Spleen (tissue), 11 donors: ENCODE results near the gene ZGPAT. TPM values are rescaled to one million over a fixed set of nuclear protein-coding genes. Genes with fewer than 3 reads are reported as not detected.

Source experiments
- DNase-seq: peaks from one replicate; pipeline ENCODE4 v3.0.0-alpha.2; 2020
- H3K27ac ChIP-seq, 8 donors: fragments of 200-600 bp; sonication (generic) in 7 of 8; 1 replicate in 4 of 8; 2 replicates in 4 of 8; pipeline versions ENCODE4 v1.5.0 to v1.8.0; 2016 to 2021; ENCODE audit warnings: inconsistent platforms in 4 of 8, mild to moderate bottlenecking in 4 of 8, moderate library complexity in 1 of 8
- H3K27me3 ChIP-seq, 7 donors: fragments of 200-600 bp; sonication (generic) in 6 of 7; replicated peaks in 1 of 7; 1 replicate in 4 of 7; 2 replicates in 3 of 7; pipeline versions ENCODE4 v1.5.0 to v1.8.0; 2016 to 2021; ENCODE audit warnings: inconsistent platforms in 3 of 7, mild to moderate bottlenecking in 1 of 7
- H3K36me3 ChIP-seq, 6 donors: fragments of 200-600 bp; sonication (generic) in 5 of 6; 1 replicate in 4 of 6; 2 replicates in 2 of 6; pipeline versions ENCODE4 v1.5.0 to v1.8.0; 2016 to 2021; ENCODE audit warnings: inconsistent platforms in 2 of 6
- H3K4me1 ChIP-seq, 6 donors: fragments of 200-600 bp; sonication (generic) in 5 of 6; 1 replicate in 3 of 6; 2 replicates in 3 of 6; pipeline versions ENCODE4 v1.5.0 to v1.8.0; 2016 to 2021; ENCODE audit warnings: inconsistent platforms in 3 of 6
- H3K4me3 ChIP-seq, 8 donors: fragments of 200-600 bp; sonication (generic) in 7 of 8; 1 replicate in 4 of 8; 2 replicates in 4 of 8; pipeline versions ENCODE4 v1.5.0 to v1.8.0; 2016 to 2021; ENCODE audit warnings: inconsistent platforms in 4 of 8, mild to moderate bottlenecking in 4 of 8, moderate library complexity in 2 of 8
- H3K9me3 ChIP-seq, 8 donors: fragments of 200-600 bp; sonication (generic) in 7 of 8; 1 replicate in 4 of 8; 2 replicates in 4 of 8; pipeline versions ENCODE4 v1.5.0 to v1.8.0; 2016 to 2021; ENCODE audit warnings: inconsistent platforms in 4 of 8
- CTCF ChIP-seq, 11 experiments: fragments of 200-600 bp in 7 of 11; fragments of 450-650 bp in 4 of 11; sonication (generic) in 4 of 11; IDR thresholded peaks in 8 of 11; conservative IDR thresholded peaks in 3 of 11; 1 replicate in 7 of 11; 2 replicates in 4 of 11; pipeline versions ENCODE4 v1.4.0 to v1.8.0; 2016 to 2021; ENCODE audit warnings: antibody characterized with exemption in 11 of 11, inconsistent platforms in 4 of 11, mild to moderate bottlenecking in 1 of 11
- POLR2A ChIP-seq, 3 donors: fragments of 450-650 bp; IDR thresholded peaks; one replicate each; pipeline ENCODE4 v1.5.1; 2017; ENCODE audit warnings: antibody characterized with exemption in 3 of 3, mild to moderate bottlenecking in 1 of 3
- POLR2AphosphoS5 ChIP-seq, 3 donors: sonication (generic); formaldehyde crosslinking; IDR thresholded peaks; one replicate each; pipeline ENCODE4 v1.5.1; 2017; ENCODE audit warnings: antibody characterized with exemption in 3 of 3
- WGBS, 5 donors: extraction: QIAGEN DNeasy Blood & Tissue Kit in 3 of 5; methylation state at CpG; one replicate each; pipeline versions ENCODE4 v1.1.5 to v1.1.7; 2013 to 2018; 5-methylcytosine and 5-hydroxymethylcytosine counted together
- intact Hi-C: fragments of 100-400 bp; cut with DNase I; formaldehyde crosslinking; loops from one replicate; pipeline ENCODE4 v1.15.0; 2023; ENCODE audit warnings: low total_unique reads
- polyA plus RNA-seq, 3 donors: library from polyadenylated mRNA; stranded (reverse); fragments of 200-250 nt; gene quantifications; one replicate each; pipeline ENCODE4 v1.2.1, GENCODE V29; 2013
- total RNA-seq, 7 donors: library from RNA; depleted of rRNA in 3 of 7; stranded (reverse); fragments of >200 nt in 3 of 7; fragmentation: NEBNext Ultra II Directional in 4 of 7; extraction: Animal tissue kit (Norgen Biotek cat#: 25700) in 4 of 7; gene quantifications; one replicate each; pipeline versions ENCODE4 v1.1.0 to v1.2.1, GENCODE V29; 2016 to 2021
- donor health status: healthy with polysubstance abuse.
- donor health status: DM: no; HTN: no; CAD: no; lungs with moderate emphysema.
- donor health status: DM: no; HTN: no; CAD: no.
- donor health status: Bipolar disorder and iron deficiency.
- donor health status: healthy.
- donor health status: DM: no; HTN: no; CAD: no.
- donor health status: DM: yes; HTN: yes; CAD: no.

ZGPAT gene
- total and polyA plus RNA-seq, 10 donors, result 23.6 to 72.8 (median 38.2) TPM

GRCh38 chr20:63697357-63697867 lies 10.4 kb upstream of the ZGPAT start:
- Histone ChIP-seq H3K9me3 (no peaks in the 10 kb centered on the region), H3K4me1 (peaks cover 31 to 78% (median 57%) of the 10 kb centered on the region in 6 donors), H3K27me3 (peaks cover 0 to 7% (median 0%) of the 10 kb centered on the region in 7 donors), H3K36me3 (peaks cover 0 to 75% (median 19%) of the 10 kb centered on the region in 6 donors), H3K27ac (peak overlapping the region in 5 of 8 donors; percentile 70 to 77 (median 72)), H3K4me3 (peak overlapping the region in 7 of 8 donors; percentile 27 to 63 (median 42))
- peak; percentile 77 for DNase-seq
- peak in 1 of 3 donors; percentile 8 for TF ChIP-seq POLR2AphosphoS5 (IDR thresholded peaks at IDR 0.05)
- TF ChIP-seq POLR2A (IDR thresholded peaks at IDR 0.05), result no peak
- WGBS, 5 donors, result 55 to 68% (median 58%) methylated on average over 6 to 7 of the region's 7 CpGs
- intact Hi-C loops, result no loop called here

GRCh38 chr20:63697868-63698545 lies 9.8 kb upstream of the ZGPAT start:
- 64 to 80% (median 73%) methylated on average over 21 to 40 of the region's 40 CpGs for WGBS, 5 donors
- TF ChIP-seq CTCF (IDR thresholded peaks at IDR 0.05 in 8 of 11, conservative IDR thresholded peaks at IDR 0.05 in 3 of 11) (no peak), POLR2A (IDR thresholded peaks at IDR 0.05) (no peak), POLR2AphosphoS5 (IDR thresholded peaks at IDR 0.05) (peak in 2 of 3 donors; percentile 47 to 64)
- Histone ChIP-seq H3K4me1 (peaks cover 30 to 72% (median 56%) of the 10 kb centered on the region in 6 donors), H3K9me3 (no peaks in the 10 kb centered on the region), H3K4me3 (peak overlapping the region in 7 of 8 donors; percentile 27 to 63 (median 42)), H3K36me3 (peaks cover 0 to 79% (median 19%) of the 10 kb centered on the region in 6 donors), H3K27me3 (peaks cover 0 to 7% (median 0%) of the 10 kb centered on the region in 7 donors), H3K27ac (peak overlapping the region in 7 of 8 donors; percentile 40 to 77 (median 71))
- intact Hi-C loops, result no loop called here
- peak; percentile 73 for DNase-seq

- DNase-seq, result peak; percentile 76
- H3K4me3 ChIP-seq, result peak overlapping the region in 6 of 8 donors; percentile 27 to 63 (median 40)
- peak overlapping the region; percentile 29 to 77 (median 70) for H3K27ac ChIP-seq
- H3K36me3 ChIP-seq, result peaks cover 0 to 83% (median 19%) of the 10 kb centered on the region in 6 donors
- H3K9me3 ChIP-seq, result no peaks in the 10 kb centered on the region
- peaks cover 0 to 7% (median 0%) of the 10 kb centered on the region in 7 donors for H3K27me3 ChIP-seq
- 43 to 68% (median 52%) methylated on average over 12 to 19 of the region's 19 CpGs for WGBS, 5 donors
- intact Hi-C loops, result no loop called here
- peaks cover 30 to 80% (median 58%) of the 10 kb centered on the region in 6 donors for H3K4me1 ChIP-seq
- peak in 2 of 3 donors; percentile 20 to 77 for TF ChIP-seq POLR2AphosphoS5 (IDR thresholded peaks at IDR 0.05)
- no peak for TF ChIP-seq CTCF (IDR thresholded peaks at IDR 0.05 in 8 of 11, conservative IDR thresholded peaks at IDR 0.05 in 3 of 11)
- TF ChIP-seq POLR2A (IDR thresholded peaks at IDR 0.05), result no peak
These were observed 8.9 kb upstream of the ZGPAT start for GRCh38 chr20:63698739-63699465.

GRCh38 chr20:63699466-63700198 lies 8.2 kb upstream of the ZGPAT start:
- WGBS, 5 donors, result 80 to 87% (median 82%) methylated on average over 14 to 24 of the region's 24 CpGs
- H3K9me3 ChIP-seq, result no peaks in the 10 kb centered on the region
- intact Hi-C loops, result loop anchor here (10.0 kb wide), 1 partner anchor 165 kb away; the partner anchor contains the start of genes ABHD16B and TPD52L2
- peak; percentile 70 for DNase-seq
- peak overlapping the region; percentile 27 to 77 (median 70) for H3K27ac ChIP-seq
- no peak for TF ChIP-seq CTCF (IDR thresholded peaks at IDR 0.05 in 8 of 11, conservative IDR thresholded peaks at IDR 0.05 in 3 of 11)
- peak in 2 of 3 donors; percentile 17 to 41 for TF ChIP-seq POLR2AphosphoS5 (IDR thresholded peaks at IDR 0.05)
- no peak overlapping the region for H3K4me3 ChIP-seq
- peaks cover 0 to 7% (median 0%) of the 10 kb centered on the region in 7 donors for H3K27me3 ChIP-seq
- H3K4me1 ChIP-seq, result peaks cover 30 to 85% (median 61%) of the 10 kb centered on the region in 6 donors
- H3K36me3 ChIP-seq, result peaks cover 0 to 83% (median 22%) of the 10 kb centered on the region in 6 donors
